GM19372 (cell line): ENCODE results near the gene LRP1B.

ENCODE experiments used
- ATAC-seq: cut with Tn5 transposase; IDR thresholded peaks from one replicate; pipeline ENCODE4 v1.9.1; 2021; ENCODE audit warnings: mild to moderate bottlenecking, low read depth, moderate library complexity; ENCODE audit not compliant: unreplicated experiment

The LRP1B gene

GRCh38 chr2:141704541-141704940 is 426.3 kb downstream of the LRP1B start:
- no peak for ATAC-seq

- no peak for ATAC-seq
These were observed 427.3 kb downstream of the LRP1B start for GRCh38 chr2:141703501-141703900.

- no peak for ATAC-seq
These were observed 429.2 kb downstream of the LRP1B start for GRCh38 chr2:141701618-141702017.

- no peak for ATAC-seq
These were observed 431.2 kb downstream of the LRP1B start for GRCh38 chr2:141699573-141699972.

GRCh38 chr2:141698500-141698899 is 432.3 kb downstream of the LRP1B start:
- ATAC-seq, result no peak

- no peak for ATAC-seq
These were observed 433.8 kb downstream of the LRP1B start for GRCh38 chr2:141697035-141697434.

GRCh38 chr2:141694180-141694579 is 436.6 kb downstream of the LRP1B start:
- ATAC-seq, result no peak

- no peak for ATAC-seq
These were observed 438.0 kb downstream of the LRP1B start for GRCh38 chr2:141692829-141693228.

GRCh38 chr2:141676139-141676538 is 454.7 kb downstream of the LRP1B start:
- no peak for ATAC-seq

- no peak for ATAC-seq
These were observed 464.6 kb downstream of the LRP1B start for GRCh38 chr2:141666191-141666590.

- ATAC-seq, result no peak
These were observed 470.6 kb downstream of the LRP1B start for GRCh38 chr2:141660232-141660631.

- ATAC-seq, result no peak
These were observed 476.5 kb downstream of the LRP1B start for GRCh38 chr2:141654311-141654710.

- no peak for ATAC-seq
These were observed 477.6 kb downstream of the LRP1B start for GRCh38 chr2:141653184-141653583.

GRCh38 chr2:141652308-141652707 is 478.5 kb downstream of the LRP1B start:
- no peak for ATAC-seq

GRCh38 chr2:141647353-141647752 is 483.5 kb downstream of the LRP1B start:
- ATAC-seq, result no peak

GRCh38 chr2:141641462-141641861 is 489.4 kb downstream of the LRP1B start:
- no peak for ATAC-seq

- ATAC-seq, result no peak
These were observed 491.0 kb downstream of the LRP1B start for GRCh38 chr2:141639809-141640208.

GRCh38 chr2:141633132-141633531 is 497.7 kb downstream of the LRP1B start:
- ATAC-seq, result no peak

- ATAC-seq, result no peak
These were observed 500.3 kb downstream of the LRP1B start for GRCh38 chr2:141630407-141630930.

GRCh38 chr2:141620372-141620771 is 510.4 kb downstream of the LRP1B start:
- no peak for ATAC-seq

- no peak for ATAC-seq
These were observed 512.4 kb downstream of the LRP1B start for GRCh38 chr2:141618457-141618856.

- ATAC-seq, result no peak
These were observed 518.8 kb downstream of the LRP1B start for GRCh38 chr2:141611981-141612380.

GRCh38 chr2:141611176-141611571 is 519.6 kb downstream of the LRP1B start:
- ATAC-seq, result no peak
